Parathyroid adenoma (tissue), 2 donors: Measurements from ENCODE around the gene TBC1D32.
A peak's percentile ranks its signal among the peaks of the same experiment; 100 is the strongest.
"Not testable (repeated sequence)": the region's sequence is repeated elsewhere in the genome, so short reads cannot be mapped to it uniquely, and the experiment has no call there.

Experiments
- H2AFZ ChIP-seq: fragments of 300-600 bp; sonication (generic); one replicate; pipeline ENCODE4 v1.7.0; 2017; ENCODE audit warnings: antibody characterized with exemption, mild to moderate bottlenecking
- H3K27ac ChIP-seq: fragments of 300-600 bp; sonication (generic); one replicate; pipeline ENCODE4 v1.7.0; 2017
- H3K27me3 ChIP-seq: fragments of 300-600 bp; sonication (generic); one replicate; pipeline ENCODE4 v1.7.0; 2017; ENCODE audit warnings: low read length; ENCODE audit not compliant: control insufficient read depth, insufficient read depth
- H3K36me3 ChIP-seq: fragments of 300-600 bp; sonication (generic); one replicate; pipeline ENCODE4 v1.7.0; 2017; ENCODE audit warnings: low read length; ENCODE audit not compliant: control insufficient read depth, insufficient read depth
- H3K4me1 ChIP-seq: fragments of 300-600 bp; sonication (generic); one replicate; pipeline ENCODE4 v1.7.0; 2017; ENCODE audit warnings: control low read depth
- H3K4me2 ChIP-seq: fragments of 300-600 bp; sonication (generic); one replicate; pipeline ENCODE4 v1.7.0; 2017; ENCODE audit warnings: low read length
- H3K4me3 ChIP-seq: fragments of 300-600 bp; sonication (generic); one replicate; pipeline ENCODE4 v1.7.0; 2017; ENCODE audit warnings: low read depth, low read length
- H3K79me2 ChIP-seq: fragments of 300-600 bp; sonication (generic); one replicate; pipeline ENCODE4 v1.7.0; 2017; ENCODE audit warnings: control low read depth
- H3K9ac ChIP-seq: fragments of 300-600 bp; sonication (generic); one replicate; pipeline ENCODE4 v1.7.0; 2017; ENCODE audit warnings: mild to moderate bottlenecking
- H3K9me3 ChIP-seq: fragments of 300-600 bp; sonication (generic); one replicate; pipeline ENCODE4 v1.7.0; 2017; ENCODE audit warnings: low read length; ENCODE audit not compliant: control insufficient read depth
- CTCF ChIP-seq: fragments of 300-600 bp; sonication (generic); IDR thresholded peaks from one replicate; pipeline ENCODE4 v1.7.0; 2017; ENCODE audit warnings: antibody characterized with exemption, mild to moderate bottlenecking
- donor health status: primary hyperparathyroidism.

The TBC1D32 gene

GRCh38 chr6:121338366-121338765, 4.1 kb upstream of the TBC1D32 start:
- H3K27me3 ChIP-seq, result no peaks in the 10 kb centered on the region
- H3K27ac ChIP-seq, result no peak overlapping the region
- H3K4me3 ChIP-seq, result no peak overlapping the region
- H3K9ac ChIP-seq, result no peak overlapping the region
- no peaks in the 10 kb centered on the region for H3K36me3 ChIP-seq
- no peak overlapping the region for H2AFZ ChIP-seq
- no peak overlapping the region for H3K4me2 ChIP-seq
- H3K4me1 ChIP-seq, result no peaks in the 10 kb centered on the region
- H3K9me3 ChIP-seq, result no peaks in the 10 kb centered on the region
- TF ChIP-seq CTCF, result no peak
- H3K79me2 ChIP-seq, result no peaks in the 10 kb centered on the region

- Histone ChIP-seq H3K4me2 (peak overlapping the region; percentile 84), H3K79me2 (no peaks in the 10 kb centered on the region), H3K9me3 (no peaks in the 10 kb centered on the region), H3K9ac (no peak overlapping the region), H2AFZ (peak overlapping the region; percentile 93), H3K4me3 (peak overlapping the region; percentile 85), H3K27ac (peak overlapping the region; percentile 87), H3K36me3 (no peaks in the 10 kb centered on the region), H3K4me1 (no peaks in the 10 kb centered on the region), H3K27me3 (no peaks in the 10 kb centered on the region)
- no peak for TF ChIP-seq CTCF
These were observed 1.1 kb upstream of the TBC1D32 start for GRCh38 chr6:121335087-121336008.

- H3K4me1 ChIP-seq, H3K79me2 ChIP-seq, H3K9ac ChIP-seq, H3K9me3 ChIP-seq, H3K36me3 ChIP-seq, H3K27me3 ChIP-seq: not testable (repeated sequence)
- Histone ChIP-seq H2AFZ (peak overlapping the region; percentile 93), H3K4me2 (peak overlapping the region; percentile 84), H3K27ac (peak overlapping the region; percentile 87), H3K4me3 (peak overlapping the region; percentile 85)
These were observed 586 bp downstream of the TBC1D32 start for GRCh38 chr6:121333694-121334093.

- H3K27ac ChIP-seq, result no peak overlapping the region
- no peaks in the 10 kb centered on the region for H3K27me3 ChIP-seq
- H2AFZ ChIP-seq, result no peak overlapping the region
- no peaks in the 10 kb centered on the region for H3K36me3 ChIP-seq
- H3K79me2 ChIP-seq, result no peaks in the 10 kb centered on the region
- TF ChIP-seq CTCF, result no peak
- H3K9me3 ChIP-seq, result no peaks in the 10 kb centered on the region
- no peak overlapping the region for H3K4me3 ChIP-seq
- H3K4me2 ChIP-seq, result no peak overlapping the region
- H3K4me1 ChIP-seq, result no peaks in the 10 kb centered on the region
- no peak overlapping the region for H3K9ac ChIP-seq
These were observed 1.1 kb downstream of the TBC1D32 start for GRCh38 chr6:121333196-121333595.

GRCh38 chr6:121330516-121330915, 3.8 kb downstream of the TBC1D32 start:
- TF ChIP-seq CTCF, result no peak
- no peaks in the 10 kb centered on the region for H3K36me3 ChIP-seq
- no peak overlapping the region for H3K4me2 ChIP-seq
- H3K27ac ChIP-seq, result no peak overlapping the region
- H3K4me3 ChIP-seq, result no peak overlapping the region
- no peaks in the 10 kb centered on the region for H3K4me1 ChIP-seq
- no peak overlapping the region for H3K9ac ChIP-seq
- no peaks in the 10 kb centered on the region for H3K9me3 ChIP-seq
- no peaks in the 10 kb centered on the region for H3K27me3 ChIP-seq
- H3K79me2 ChIP-seq, result no peaks in the 10 kb centered on the region
- H2AFZ ChIP-seq, result no peak overlapping the region
